Myocyte (in vitro differentiated cells): Measurements from ENCODE around the gene BCS1L. TPM values are rescaled to one million over a fixed set of nuclear protein-coding genes. Genes with fewer than 3 reads are reported as not detected.

Source experiments
- total RNA-seq: library from RNA; depleted of rRNA; stranded (reverse); fragments of >200 nt; gene quantifications from 2 replicates; pipeline ENCODE4 v1.2.3, GENCODE V29; 2014

The BCS1L gene
- total RNA-seq, 1 donor from 2014 or later, result 39.2 TPM

Other genes starting within 250 kb of the BCS1L start
- gene VIL1, start 240.6 kb upstream of the BCS1L start, total RNA-seq, result not detected in 2 replicates
- gene USP37, start 91.3 kb upstream of the BCS1L start, total RNA-seq, result 9.8 and 16.8 TPM in 2 replicates
- 38.7 and 60.4 TPM in 2 replicates for gene CNOT9, start 90.8 kb upstream of the BCS1L start, total RNA-seq
- gene PLCD4, start 51.8 kb upstream of the BCS1L start, total RNA-seq, result 9.9 and 11.8 TPM in 2 replicates
- gene ZNF142, start 60 bp upstream of the BCS1L start, total RNA-seq, result 10.9 and 14.9 TPM in 2 replicates
- 19.8 and 20.9 TPM in 2 replicates for gene RNF25, start 12.3 kb downstream of the BCS1L start, total RNA-seq
- gene STK36, start 12.4 kb downstream of the BCS1L start, total RNA-seq, result 26.8 and 29.7 TPM in 2 replicates
- 11.9 and 13.0 TPM in 2 replicates for gene TTLL4, start 51.2 kb downstream of the BCS1L start, total RNA-seq
- 16.5 and 18.0 TPM in 2 replicates for gene CYP27A1, start 122.5 kb downstream of the BCS1L start, total RNA-seq
- gene PRKAG3, start 172.1 kb downstream of the BCS1L start, total RNA-seq, result 49.9 and 65.9 TPM in 2 replicates
- 0.31 and 0.37 TPM in 2 replicates for gene WNT6, start 200.1 kb downstream of the BCS1L start, total RNA-seq
- gene WNT10A, start 221.2 kb downstream of the BCS1L start, total RNA-seq, result 18.8 and 63.4 TPM in 2 replicates